ENCODE measurements around the gene AOPEP.
A peak's percentile ranks its signal among the peaks of the same experiment; 100 is the strongest.

AOPEP gene

GRCh38 chr9:94916956-94917355 is 190.5 kb downstream of the AOPEP start:
- no peaks in the 10 kb centered on the region for H3K27me3 Mint-ChIP-seq
- peaks cover 2% of the 10 kb centered on the region for H3K36me3 Mint-ChIP-seq
- H3K27ac Mint-ChIP-seq, result no peak overlapping the region
- H3K4me1 Mint-ChIP-seq, result no peaks in the 10 kb centered on the region
- H3K9me3 Mint-ChIP-seq, result no peaks in the 10 kb centered on the region
- H3K4me3 Mint-ChIP-seq, result no peak overlapping the region

GRCh38 chr9:94918038-94918753 is 191.7 kb downstream of the AOPEP start:
- H3K9me3 Mint-ChIP-seq, result no peaks in the 10 kb centered on the region
- H3K36me3 Mint-ChIP-seq, result peaks cover 2% of the 10 kb centered on the region
- H3K4me1 Mint-ChIP-seq, result no peaks in the 10 kb centered on the region
- H3K27me3 Mint-ChIP-seq, result no peaks in the 10 kb centered on the region
- H3K27ac Mint-ChIP-seq, result no peak overlapping the region
- no peak overlapping the region for H3K4me3 Mint-ChIP-seq

DNA sequence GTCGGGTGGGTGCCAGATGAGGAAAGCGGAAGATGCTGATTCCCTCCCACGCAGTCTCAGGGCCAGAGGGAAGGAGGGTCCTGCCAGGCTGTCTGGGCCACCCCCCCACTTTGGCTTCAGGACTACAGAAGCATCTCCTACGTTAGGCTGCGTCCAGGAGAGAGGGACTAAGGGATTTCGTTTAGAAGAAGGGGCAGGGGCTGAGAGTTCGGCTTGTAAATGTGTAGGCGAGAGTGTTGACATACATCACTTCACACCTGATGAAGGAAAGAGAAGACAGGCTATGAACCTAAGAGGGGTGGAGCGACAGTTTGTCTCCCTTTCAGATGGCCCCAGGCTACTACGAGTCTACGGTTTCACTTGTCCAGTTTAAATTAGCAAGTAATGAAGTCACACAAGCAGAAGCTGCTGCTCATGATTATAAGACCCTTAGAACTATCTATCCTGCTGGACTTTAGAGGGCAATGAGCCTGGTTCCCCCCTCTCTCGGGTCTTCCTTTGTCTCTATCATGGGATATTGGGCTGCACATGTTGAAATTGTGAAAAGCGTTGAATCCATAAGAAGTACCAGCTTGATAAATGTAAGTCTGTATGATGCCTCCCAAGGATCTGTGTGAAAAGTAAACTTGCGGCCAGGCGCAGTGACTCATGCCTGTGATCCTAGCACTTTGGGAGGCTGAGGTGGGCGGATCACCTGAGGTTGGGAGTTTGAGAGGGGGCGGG is 193.0 kb downstream of the AOPEP start:
- no peaks in the 10 kb centered on the region for H3K9me3 Mint-ChIP-seq

DNA sequence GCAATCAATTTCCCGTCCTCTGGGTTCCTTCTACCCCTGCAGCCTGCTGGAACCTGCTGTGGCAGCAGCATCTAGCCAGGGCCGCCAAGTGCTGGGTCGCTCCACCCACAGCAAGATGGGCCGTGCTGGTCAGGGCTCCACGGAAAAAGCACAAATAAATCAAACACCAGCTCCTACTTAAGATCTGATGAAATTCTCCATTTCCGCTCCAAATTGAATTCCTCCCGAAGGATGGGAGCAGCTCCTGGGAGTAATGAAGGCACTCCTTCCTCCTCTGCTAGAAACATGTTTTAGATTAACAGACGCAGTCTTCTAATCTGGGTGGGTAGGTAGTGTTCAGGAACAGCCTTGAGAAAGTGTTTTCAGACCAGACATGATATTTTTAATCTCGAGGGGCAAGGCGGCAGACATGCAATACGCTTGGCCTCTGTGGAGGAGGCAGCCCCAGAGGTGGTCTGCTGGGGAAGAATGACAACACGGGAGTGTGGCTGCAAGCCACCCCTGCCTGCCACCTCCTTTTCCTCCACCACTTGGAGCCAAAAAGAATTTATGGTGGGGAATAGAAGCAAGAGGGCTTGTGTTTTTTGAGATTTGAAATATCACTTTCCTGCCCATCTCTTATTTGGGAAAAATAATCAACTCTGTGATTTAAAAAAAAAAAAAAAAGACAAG is 194.1 kb downstream of the AOPEP start:
- Mint-ChIP-seq H3K36me3 (peaks cover 3% of the 10 kb centered on the region), H3K4me3 (no peak overlapping the region), H3K27me3 (no peaks in the 10 kb centered on the region), H3K27ac (no peak overlapping the region), H3K9me3 (no peaks in the 10 kb centered on the region), H3K4me1 (no peaks in the 10 kb centered on the region)

More for the DNA sequence above, 193.0 kb downstream of the AOPEP start:
- Mint-ChIP-seq H3K36me3 (peaks cover 5% of the 10 kb centered on the region), H3K4me1 (no peaks in the 10 kb centered on the region), H3K27ac (no peak overlapping the region), H3K27me3 (no peaks in the 10 kb centered on the region), H3K4me3 (no peak overlapping the region)

DNA sequence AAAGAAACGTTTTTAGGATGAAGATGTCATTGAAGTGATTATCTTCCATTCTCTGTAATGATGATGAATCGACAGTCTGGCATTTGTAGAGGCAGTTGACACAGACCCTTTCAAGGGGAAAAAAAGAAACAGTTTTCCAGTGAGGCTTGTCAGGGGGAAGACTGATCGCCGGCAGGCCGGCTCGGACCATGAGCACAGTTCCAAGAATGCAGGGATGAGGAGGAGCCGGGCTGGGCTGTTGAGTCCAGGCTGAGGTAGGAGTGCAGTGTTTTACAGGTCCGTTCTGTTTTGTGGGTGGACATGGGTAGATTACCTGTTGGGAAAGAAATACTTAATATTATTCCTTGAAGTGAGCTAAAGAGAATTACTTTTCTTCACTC is 194.6 kb downstream of the AOPEP start:
- Mint-ChIP-seq H3K27me3 (no peaks in the 10 kb centered on the region), H3K4me1 (no peaks in the 10 kb centered on the region), H3K36me3 (peaks cover 3% of the 10 kb centered on the region), H3K4me3 (no peak overlapping the region), H3K9me3 (no peaks in the 10 kb centered on the region), H3K27ac (no peak overlapping the region)

GRCh38 chr9:94921656-94922055 is 195.2 kb downstream of the AOPEP start:
- Mint-ChIP-seq H3K9me3 (no peaks in the 10 kb centered on the region), H3K4me3 (no peak overlapping the region), H3K27ac (no peak overlapping the region), H3K27me3 (no peaks in the 10 kb centered on the region), H3K4me1 (no peaks in the 10 kb centered on the region), H3K36me3 (peaks cover 3% of the 10 kb centered on the region)

GRCh38 chr9:94922098-94922607 is 195.7 kb downstream of the AOPEP start:
- Mint-ChIP-seq H3K36me3 (peaks cover 3% of the 10 kb centered on the region), H3K27ac (no peak overlapping the region), H3K4me1 (no peaks in the 10 kb centered on the region), H3K4me3 (no peak overlapping the region), H3K27me3 (no peaks in the 10 kb centered on the region), H3K9me3 (no peaks in the 10 kb centered on the region)

DNA sequence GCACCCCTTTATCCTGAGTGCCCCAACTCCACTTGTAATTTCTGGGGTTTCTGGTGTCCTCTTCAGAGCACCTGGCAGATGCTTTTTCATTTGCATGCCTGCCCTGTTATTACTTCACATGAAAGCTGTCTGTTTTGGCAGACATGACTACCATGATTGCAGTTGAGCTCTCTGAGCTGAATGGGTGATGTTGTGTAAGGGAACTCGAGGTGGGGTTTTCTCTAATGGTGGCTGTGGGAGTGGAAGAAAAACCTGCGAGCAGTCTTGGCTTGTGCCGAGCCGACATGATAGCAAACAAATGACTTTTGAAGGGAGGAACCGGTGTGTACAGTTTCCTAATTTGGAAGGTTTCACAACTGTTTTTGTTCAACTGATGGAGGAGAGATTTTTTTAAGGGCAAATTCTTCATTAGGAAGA is 196.2 kb downstream of the AOPEP start:
- Mint-ChIP-seq H3K9me3 (no peaks in the 10 kb centered on the region), H3K27me3 (no peaks in the 10 kb centered on the region), H3K36me3 (peaks cover 5% of the 10 kb centered on the region), H3K27ac (no peak overlapping the region), H3K4me3 (no peak overlapping the region), H3K4me1 (no peaks in the 10 kb centered on the region)

DNA sequence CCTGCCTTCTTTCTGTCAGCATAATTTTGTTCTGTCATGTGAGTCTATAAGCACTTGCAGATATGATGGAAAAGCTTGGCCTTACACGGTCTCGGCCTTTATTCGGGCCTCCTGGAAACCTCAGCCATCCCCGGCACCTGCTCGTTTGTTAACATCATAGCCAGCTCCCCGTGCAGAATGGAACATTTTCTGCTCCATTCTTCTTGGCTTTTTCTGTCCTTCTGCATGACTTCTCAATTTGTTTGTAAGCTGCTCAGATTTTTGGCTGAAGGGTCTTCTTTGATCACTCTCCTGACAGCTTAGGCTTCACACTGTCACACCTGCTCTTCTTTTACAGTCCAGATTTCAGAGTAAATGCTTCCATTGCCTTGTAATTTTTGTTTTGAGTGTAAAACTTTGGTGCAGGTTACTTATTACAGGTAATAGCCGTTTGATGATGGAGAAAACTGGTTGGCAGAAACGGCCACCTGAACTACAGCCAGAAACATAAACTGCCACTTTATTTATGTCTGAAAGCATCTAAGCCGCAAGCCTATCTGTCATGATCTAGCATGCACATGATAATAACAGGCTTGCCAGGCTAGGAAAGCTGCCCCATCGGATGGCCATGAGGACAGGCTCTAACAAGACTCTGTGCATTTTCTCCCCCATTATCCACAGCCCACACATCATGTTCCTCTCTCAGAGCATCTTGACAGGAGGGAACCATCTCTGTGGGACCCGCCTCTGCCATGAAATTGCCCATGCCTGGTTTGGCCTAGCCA is 197.0 kb downstream of the AOPEP start:
- Mint-ChIP-seq H3K4me1 (no peaks in the 10 kb centered on the region), H3K27ac (no peak overlapping the region), H3K27me3 (no peaks in the 10 kb centered on the region), H3K4me3 (no peak overlapping the region), H3K9me3 (no peaks in the 10 kb centered on the region), H3K36me3 (peaks cover 8% of the 10 kb centered on the region)

DNA sequence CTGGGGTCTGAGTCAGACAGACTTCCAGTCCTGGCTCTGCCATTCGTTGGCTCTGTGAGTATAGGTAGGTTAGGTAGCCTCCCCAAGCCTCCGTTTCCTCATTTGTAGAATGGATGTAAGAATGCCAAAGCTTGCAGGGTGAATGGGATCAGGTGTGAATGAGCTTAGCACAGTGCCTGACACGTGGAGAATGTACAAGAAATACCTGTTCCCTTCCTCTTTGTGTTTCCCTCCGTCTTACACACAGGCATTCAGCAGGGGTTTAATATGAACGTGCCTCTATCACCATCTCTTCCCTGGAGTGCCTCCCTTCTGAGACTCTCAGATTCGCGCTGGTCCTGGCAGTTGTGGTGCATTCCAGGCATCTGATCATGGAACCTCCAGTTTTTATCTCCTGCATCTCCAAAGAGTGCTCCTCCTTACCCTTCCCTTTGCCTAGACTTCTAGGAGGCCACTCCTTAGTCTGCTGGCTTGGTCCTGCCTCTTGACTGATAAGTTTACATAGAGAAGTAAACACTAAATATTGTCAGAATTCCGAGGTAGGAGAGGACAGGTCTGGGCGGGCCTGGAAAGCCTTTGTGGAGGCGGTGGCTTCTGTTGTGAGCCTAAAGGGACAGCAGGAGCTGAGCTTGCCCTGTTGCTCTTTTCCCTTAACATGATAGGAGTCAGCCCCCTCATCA is 199.4 kb downstream of the AOPEP start:
- H3K4me1 Mint-ChIP-seq, result no peaks in the 10 kb centered on the region
- H3K27me3 Mint-ChIP-seq, result no peaks in the 10 kb centered on the region
- no peaks in the 10 kb centered on the region for H3K9me3 Mint-ChIP-seq
- H3K4me3 Mint-ChIP-seq, result no peak overlapping the region
- H3K27ac Mint-ChIP-seq, result peak overlapping the region; percentile 73
- H3K36me3 Mint-ChIP-seq, result peaks cover 13% of the 10 kb centered on the region

- Mint-ChIP-seq H3K4me1 (no peaks in the 10 kb centered on the region), H3K4me3 (no peak overlapping the region), H3K27ac (no peak overlapping the region), H3K36me3 (peaks cover 13% of the 10 kb centered on the region), H3K27me3 (no peaks in the 10 kb centered on the region), H3K9me3 (no peaks in the 10 kb centered on the region)
Measured at GRCh38 chr9:94926431-94926800, 199.9 kb downstream of the AOPEP start.

GRCh38 chr9:94927048-94927761 is 200.7 kb downstream of the AOPEP start:
- Mint-ChIP-seq H3K4me3 (no peak overlapping the region), H3K9me3 (no peaks in the 10 kb centered on the region), H3K4me1 (no peaks in the 10 kb centered on the region), H3K36me3 (peaks cover 13% of the 10 kb centered on the region), H3K27me3 (no peaks in the 10 kb centered on the region), H3K27ac (no peak overlapping the region)

DNA sequence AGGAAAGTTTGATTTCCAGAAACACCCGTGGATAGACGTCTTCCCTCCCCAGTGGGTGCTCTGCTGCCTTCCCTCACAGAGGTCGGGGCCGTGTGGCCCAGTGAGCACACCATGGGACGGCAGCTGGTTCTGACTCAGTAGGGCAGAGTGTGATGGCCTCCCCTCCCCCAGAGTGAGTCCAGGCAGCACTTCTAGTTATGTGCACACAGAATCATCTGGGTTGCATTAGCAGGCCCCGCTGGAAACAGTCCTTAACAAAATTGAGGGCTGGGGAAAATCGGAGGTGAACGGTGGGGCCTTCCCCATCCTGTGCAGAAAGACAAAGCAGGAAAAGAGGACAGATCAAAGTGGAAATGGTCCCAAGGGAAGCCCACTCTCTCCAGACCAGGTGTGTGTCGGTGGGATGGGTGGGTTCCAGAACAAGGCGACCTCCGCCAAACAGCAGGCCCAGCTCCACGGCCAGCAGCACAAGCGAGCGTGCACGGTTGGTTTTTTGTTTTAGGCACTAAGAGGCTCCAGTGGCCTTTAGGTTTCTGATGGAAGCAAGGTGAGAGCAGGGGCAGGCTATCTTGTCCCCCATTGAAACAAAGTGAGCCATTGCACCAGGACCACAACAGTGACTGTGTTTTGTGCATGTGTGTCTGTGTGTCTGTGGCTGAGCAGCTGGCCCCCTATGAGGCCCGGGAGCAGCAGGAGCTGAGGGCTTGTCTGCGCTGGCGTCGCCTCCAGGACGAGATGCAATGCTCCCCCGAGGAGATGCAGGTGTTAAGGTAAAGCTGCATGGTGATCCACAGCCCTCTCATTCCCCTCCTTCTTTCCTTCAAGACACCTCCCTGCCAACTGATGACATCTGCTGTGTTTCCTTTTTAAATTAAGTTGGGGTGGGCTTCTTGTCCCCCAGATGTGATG is 201.5 kb downstream of the AOPEP start:
- no peak overlapping the region for H3K4me3 Mint-ChIP-seq
- H3K27me3 Mint-ChIP-seq, result no peaks in the 10 kb centered on the region
- peaks cover 13% of the 10 kb centered on the region for H3K36me3 Mint-ChIP-seq
- H3K27ac Mint-ChIP-seq, result no peak overlapping the region
- H3K4me1 Mint-ChIP-seq, result no peaks in the 10 kb centered on the region
- no peaks in the 10 kb centered on the region for H3K9me3 Mint-ChIP-seq
